GM23248 (cell line): ENCODE data around the gene SLC2A9. TPM values are rescaled to one million over a fixed set of nuclear protein-coding genes. Genes with fewer than 3 reads are reported as not detected.

ENCODE experiments used
- DNase-seq: peaks from one replicate; pipeline ENCODE4 v3.0.0-alpha.2; 2015
- H2AFZ ChIP-seq: fragments of 200-600 bp; sonication (generic); 2 replicates; pipeline ENCODE4 v1.6.1; 2016; ENCODE audit warnings: antibody characterized with exemption
- H3F3A ChIP-seq: fragments of 200-600 bp; sonication (generic); 2 replicates; pipeline ENCODE4 v1.6.1; 2016; ENCODE audit warnings: mild to moderate bottlenecking, antibody characterized with exemption, mixed run types; ENCODE audit not compliant: insufficient read depth
- H3K27ac ChIP-seq: fragments of 200-600 bp; sonication (generic); 2 replicates; pipeline ENCODE4 v1.5.1; 2016; ENCODE audit warnings: mild to moderate bottlenecking
- H3K27me3 ChIP-seq: fragments of 200-600 bp; sonication (generic); replicated peaks from 2 replicates; pipeline ENCODE4 v1.6.1; 2016; ENCODE audit warnings: mild to moderate bottlenecking; ENCODE audit not compliant: insufficient read depth
- H3K36me3 ChIP-seq: fragments of 200-600 bp; sonication (generic); 2 replicates; pipeline ENCODE4 v1.6.1; 2016; ENCODE audit warnings: low read depth, mild to moderate bottlenecking
- H3K4me1 ChIP-seq: fragments of 200-600 bp; sonication (generic); 2 replicates; pipeline ENCODE4 v1.6.1; 2016; ENCODE audit warnings: mild to moderate bottlenecking; ENCODE audit not compliant: insufficient read depth
- H3K4me2 ChIP-seq: fragments of 200-600 bp; sonication (generic); one replicate; pipeline ENCODE4 v1.6.1; 2016; ENCODE audit warnings: mild to moderate bottlenecking; ENCODE audit not compliant: unreplicated experiment
- H3K4me3 ChIP-seq: fragments of 200-600 bp; sonication (generic); 2 replicates; pipeline ENCODE4 v1.5.1; 2016; ENCODE audit warnings: mild to moderate bottlenecking
- H3K79me2 ChIP-seq: fragments of 200-600 bp; sonication (generic); 2 replicates; pipeline ENCODE4 v1.6.1; 2016; ENCODE audit warnings: mild to moderate bottlenecking; ENCODE audit not compliant: insufficient read depth
- H3K9ac ChIP-seq: fragments of 200-600 bp; sonication (generic); 2 replicates; pipeline ENCODE4 v1.6.1; 2016; ENCODE audit warnings: mild to moderate bottlenecking
- H3K9me2 ChIP-seq: fragments of 200-600 bp; sonication (generic); 2 replicates; pipeline ENCODE4 v1.6.1; 2016; ENCODE audit warnings: mixed run types, mild to moderate bottlenecking, moderate library complexity; ENCODE audit not compliant: insufficient read depth
- H3K9me3 ChIP-seq: fragments of 200-600 bp; sonication (generic); one replicate; pipeline ENCODE4 v1.6.1; 2017; ENCODE audit warnings: low read depth
- H4K20me1 ChIP-seq: fragments of 200-600 bp; sonication (generic); 2 replicates; pipeline ENCODE4 v1.6.0; 2016; ENCODE audit not compliant: insufficient read depth
- EZH2 ChIP-seq: fragments of 200-600 bp; sonication (generic); IDR thresholded peaks from 2 replicates; pipeline ENCODE4 v1.6.1; 2018; ENCODE audit warnings: antibody characterized with exemption, mild to moderate bottlenecking; ENCODE audit not compliant: insufficient read depth, poor library complexity, severe bottlenecking
- EZH2phosphoT487 ChIP-seq: fragments of 200-600 bp; sonication (generic); IDR thresholded peaks from 2 replicates; pipeline ENCODE4 v1.6.1; 2018; ENCODE audit warnings: antibody characterized with exemption, moderate library complexity, mild to moderate bottlenecking, low read depth; ENCODE audit not compliant: insufficient read depth
- WGBS, 2 experiments: methylation state at CpG; one replicate each; pipeline ENCODE4 v1.1.6; 2015 to 2017; ENCODE audit warnings: low lambda C conversion rate in 2 of 2, low coverage in 1 of 2; ENCODE audit errors: missing lambda C conversion rate in 2 of 2; 5-methylcytosine and 5-hydroxymethylcytosine counted together
- in situ Hi-C: fragments of 300-500 bp; cut with MboI; formaldehyde crosslinking; loops from 2 replicates; pipeline ENCODE4 v1.15.0; 2020
- polyA plus RNA-seq: library from polyadenylated mRNA; unstranded; fragments of >200 nt; fragmentation: Nextera tagmentation; extraction: Ambion mirVana; gene quantifications from 2 replicates; pipeline ENCODE4 v1.2.1, GENCODE V29; 2016
- total RNA-seq: library from RNA; depleted of rRNA; stranded (reverse); fragments of >200 nt; shearing (Covaris generic); gene quantifications from 2 replicates; pipeline ENCODE4 v1.2.3, GENCODE V29; 2014

The SLC2A9 gene
- total and polyA plus RNA-seq, 2 experiments from 2014 or later, result 2.8 to 3.5 TPM

- no peak overlapping the region for H2AFZ ChIP-seq
- no peaks in the 10 kb centered on the region for H3K9me3 ChIP-seq
- no peak overlapping the region for H3K4me2 ChIP-seq
- no peaks in the 10 kb centered on the region for H3K27me3 ChIP-seq
- no peaks in the 10 kb centered on the region for H3K79me2 ChIP-seq
- no peaks in the 10 kb centered on the region for H3F3A ChIP-seq
- H4K20me1 ChIP-seq, result no peaks in the 10 kb centered on the region
- WGBS, 2 experiments, result 31% methylated on average over 3 of the region's 3 CpGs
- H3K4me1 ChIP-seq, result no peaks in the 10 kb centered on the region
- H3K9ac ChIP-seq, result no peak overlapping the region
- no peak overlapping the region for H3K27ac ChIP-seq
- no peaks in the 10 kb centered on the region for H3K9me2 ChIP-seq
- in situ Hi-C loops, result no loop called here
- no peak for TF ChIP-seq EZH2phosphoT487
- no peak for TF ChIP-seq EZH2
- no peaks in the 10 kb centered on the region for H3K36me3 ChIP-seq
- H3K4me3 ChIP-seq, result no peak overlapping the region
- DNase-seq, result no peak
Measured at GRCh38 chr4:9877123-9877522, 144.2 kb downstream of the SLC2A9 start.

GRCh38 chr4:9875516-9875915, 145.8 kb downstream of the SLC2A9 start:
- Histone ChIP-seq H3K36me3 (no peaks in the 10 kb centered on the region), H3K9me2 (no peaks in the 10 kb centered on the region), H3K27me3 (no peaks in the 10 kb centered on the region; the same call in 1 of the 2 replicates), H3K9me3 (no peaks in the 10 kb centered on the region), H3K9ac (no peak overlapping the region), H3K4me3 (no peak overlapping the region), H4K20me1 (no peaks in the 10 kb centered on the region), H3F3A (no peaks in the 10 kb centered on the region), H3K27ac (no peak overlapping the region), H3K79me2 (no peaks in the 10 kb centered on the region), H2AFZ (no peak overlapping the region), H3K4me1 (no peaks in the 10 kb centered on the region), H3K4me2 (no peak overlapping the region)
- no peak for DNase-seq
- WGBS, 2 experiments, result 57 to 82% methylated on average over 1 of the region's 1 CpG
- in situ Hi-C loops, result no loop called here
- no peak for TF ChIP-seq EZH2phosphoT487
- TF ChIP-seq EZH2, result no peak

- no peaks in the 10 kb centered on the region for H3K9me3 ChIP-seq
- TF ChIP-seq EZH2phosphoT487, result no peak
- no peak for TF ChIP-seq EZH2
- no peaks in the 10 kb centered on the region for H3K36me3 ChIP-seq
- no peaks in the 10 kb centered on the region; the same call in 1 of the 2 replicates for H3K27me3 ChIP-seq
- H3K79me2 ChIP-seq, result no peaks in the 10 kb centered on the region
- no peak overlapping the region for H3K27ac ChIP-seq
- in situ Hi-C loops, result no loop called here
- WGBS, 2 experiments, result 66 to 72% methylated on average over 5 of the region's 5 CpGs
- no peak overlapping the region for H3K4me2 ChIP-seq
- H3K4me3 ChIP-seq, result no peak overlapping the region
- no peak for DNase-seq
- no peaks in the 10 kb centered on the region for H4K20me1 ChIP-seq
- no peak overlapping the region for H2AFZ ChIP-seq
- no peaks in the 10 kb centered on the region for H3K9me2 ChIP-seq
- no peak overlapping the region for H3K9ac ChIP-seq
- H3F3A ChIP-seq, result no peaks in the 10 kb centered on the region
- H3K4me1 ChIP-seq, result no peaks in the 10 kb centered on the region
Measured at GRCh38 chr4:9874385-9874784, 146.9 kb downstream of the SLC2A9 start.

GRCh38 chr4:9870165-9870790, 151.0 kb downstream of the SLC2A9 start:
- no peak overlapping the region for H3K27ac ChIP-seq
- no peaks in the 10 kb centered on the region for H3K9me3 ChIP-seq
- no peaks in the 10 kb centered on the region; the same call in 1 of the 2 replicates for H3K27me3 ChIP-seq
- H3K9ac ChIP-seq, result no peak overlapping the region
- H3K4me2 ChIP-seq, result no peak overlapping the region
- TF ChIP-seq EZH2, result no peak
- no peak for TF ChIP-seq EZH2phosphoT487
- in situ Hi-C loops, result no loop called here
- WGBS, 2 experiments, result 5 to 9% methylated on average over 10 of the region's 10 CpGs
- H2AFZ ChIP-seq, result no peak overlapping the region
- H4K20me1 ChIP-seq, result no peaks in the 10 kb centered on the region
- no peaks in the 10 kb centered on the region for H3K36me3 ChIP-seq
- no peaks in the 10 kb centered on the region for H3K4me1 ChIP-seq
- no peak overlapping the region for H3K4me3 ChIP-seq
- no peaks in the 10 kb centered on the region for H3K9me2 ChIP-seq
- H3F3A ChIP-seq, result no peaks in the 10 kb centered on the region
- no peak for DNase-seq
- no peaks in the 10 kb centered on the region for H3K79me2 ChIP-seq
